IPS-20b (cell line): ENCODE results near the gene MDH1B.
A peak's percentile ranks its signal among the peaks of the same experiment; 100 is the strongest.

Experiments used
- H3K27ac ChIP-seq: one replicate; pipeline ENCODE4 v1.5.1; 2013; ENCODE audit warnings: low read length
- H3K27me3 ChIP-seq: 2 replicates; pipeline ENCODE4 v1.6.1; 2013; ENCODE audit warnings: mild to moderate bottlenecking, low read length, inconsistent platforms; ENCODE audit not compliant: insufficient read depth
- H3K36me3 ChIP-seq: 2 replicates; pipeline ENCODE4 v1.6.1; 2013; ENCODE audit warnings: low read depth, mild to moderate bottlenecking, inconsistent platforms, low read length, moderate library complexity; ENCODE audit not compliant: insufficient read depth
- H3K4me1 ChIP-seq: 2 replicates; pipeline ENCODE4 v1.6.1; 2013; ENCODE audit warnings: mild to moderate bottlenecking, control low read depth, inconsistent platforms, low read length, moderate library complexity; ENCODE audit not compliant: insufficient read depth
- H3K4me3 ChIP-seq: 2 replicates; pipeline ENCODE4 v1.5.1; 2013; ENCODE audit warnings: mild to moderate bottlenecking, low read length, inconsistent platforms
- H3K9ac ChIP-seq: 2 replicates; pipeline ENCODE4 v1.6.1; 2013; ENCODE audit warnings: low read depth, mild to moderate bottlenecking, inconsistent platforms, low read length, moderate library complexity
- H3K9me3 ChIP-seq: 2 replicates; pipeline ENCODE4 v1.6.1; 2013; ENCODE audit warnings: mild to moderate bottlenecking, low read depth, low read length, inconsistent platforms; ENCODE audit not compliant: insufficient read depth

The MDH1B gene

DNA sequence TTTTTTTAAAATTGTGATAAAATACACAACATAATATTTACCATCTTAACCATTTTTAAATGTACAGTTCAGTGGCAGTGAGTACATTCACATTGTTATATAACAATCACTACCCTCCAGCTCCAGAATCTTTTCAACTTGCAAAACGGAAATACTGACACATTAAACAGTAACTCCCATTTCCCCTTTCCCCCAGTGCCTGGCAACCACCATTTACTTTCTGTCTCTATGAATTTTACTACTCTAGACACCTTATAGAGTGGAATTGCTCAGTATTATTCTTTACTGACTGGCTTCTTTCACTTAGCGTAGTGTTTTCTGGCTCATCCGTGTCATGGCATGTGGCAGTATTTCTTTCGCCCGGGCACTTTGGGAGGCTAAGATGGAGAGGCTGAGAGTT is 32.9 kb upstream of the MDH1B start:
- Histone ChIP-seq H3K4me3 (no peak overlapping the region), H3K9ac (no peak overlapping the region), H3K36me3 (peaks cover 10% of the 10 kb centered on the region; the same call in 1 of the 2 replicates), H3K27me3 (no peaks in the 10 kb centered on the region), H3K4me1 (peaks cover 24% of the 10 kb centered on the region; the same call in 1 of the 2 replicates), H3K9me3 (no peaks in the 10 kb centered on the region), H3K27ac (no peak overlapping the region)

DNA sequence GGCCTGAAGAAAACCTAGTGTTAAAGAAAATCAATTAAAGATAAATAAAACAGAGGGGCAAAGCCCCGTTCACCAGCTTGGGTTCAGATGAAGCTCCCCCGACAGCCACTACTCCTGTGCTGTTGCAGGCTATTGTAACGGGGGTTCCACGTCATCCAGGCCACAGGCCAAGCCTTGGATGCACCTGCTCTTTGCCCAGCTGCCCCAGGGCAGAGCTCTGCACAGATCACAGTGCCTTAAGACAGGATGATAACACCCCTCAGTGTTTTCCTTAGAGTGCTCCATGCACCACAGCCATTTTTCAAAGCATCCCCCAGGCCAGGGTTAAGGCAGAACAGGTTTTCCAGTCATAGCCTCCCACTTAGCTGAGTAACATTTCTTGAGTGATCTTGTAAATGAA is 32.2 kb upstream of the MDH1B start:
- H3K9ac ChIP-seq: no peak overlapping the region
- H3K36me3 ChIP-seq: peaks cover 14% of the 10 kb centered on the region; the same call in 1 of the 2 replicates
- H3K9me3 ChIP-seq: no peaks in the 10 kb centered on the region
- peaks cover 21% of the 10 kb centered on the region; the same call in 1 of the 2 replicates for H3K4me1 ChIP-seq
- H3K27ac ChIP-seq: no peak overlapping the region
- H3K4me3 ChIP-seq: no peak overlapping the region
- H3K27me3 ChIP-seq: no peaks in the 10 kb centered on the region

DNA sequence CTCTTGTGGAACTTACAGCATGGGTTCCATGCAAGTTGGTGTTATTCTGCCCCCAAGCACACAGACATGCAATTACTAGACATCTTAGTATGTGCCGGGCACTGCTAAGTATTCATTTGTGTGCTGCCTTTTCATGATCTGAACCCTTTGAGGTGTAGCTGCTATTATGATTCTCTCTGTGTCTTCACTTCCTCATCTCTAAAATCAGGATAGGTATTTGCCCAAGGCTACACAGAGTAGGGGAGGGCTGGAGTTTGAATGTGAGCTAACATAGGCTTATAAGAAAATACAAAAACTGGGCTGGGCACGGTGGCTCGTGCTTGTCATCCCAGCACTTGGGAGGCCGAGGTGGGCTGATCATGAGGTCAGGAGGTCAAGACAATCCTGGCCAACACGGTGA is 27.5 kb upstream of the MDH1B start:
- Histone ChIP-seq H3K27me3 (no peaks in the 10 kb centered on the region), H3K4me3 (no peak overlapping the region), H3K4me1 (no peaks in the 10 kb centered on the region), H3K9ac (no peak overlapping the region), H3K27ac (no peak overlapping the region), H3K36me3 (peaks cover 61% of the 10 kb centered on the region), H3K9me3 (no peaks in the 10 kb centered on the region)

DNA sequence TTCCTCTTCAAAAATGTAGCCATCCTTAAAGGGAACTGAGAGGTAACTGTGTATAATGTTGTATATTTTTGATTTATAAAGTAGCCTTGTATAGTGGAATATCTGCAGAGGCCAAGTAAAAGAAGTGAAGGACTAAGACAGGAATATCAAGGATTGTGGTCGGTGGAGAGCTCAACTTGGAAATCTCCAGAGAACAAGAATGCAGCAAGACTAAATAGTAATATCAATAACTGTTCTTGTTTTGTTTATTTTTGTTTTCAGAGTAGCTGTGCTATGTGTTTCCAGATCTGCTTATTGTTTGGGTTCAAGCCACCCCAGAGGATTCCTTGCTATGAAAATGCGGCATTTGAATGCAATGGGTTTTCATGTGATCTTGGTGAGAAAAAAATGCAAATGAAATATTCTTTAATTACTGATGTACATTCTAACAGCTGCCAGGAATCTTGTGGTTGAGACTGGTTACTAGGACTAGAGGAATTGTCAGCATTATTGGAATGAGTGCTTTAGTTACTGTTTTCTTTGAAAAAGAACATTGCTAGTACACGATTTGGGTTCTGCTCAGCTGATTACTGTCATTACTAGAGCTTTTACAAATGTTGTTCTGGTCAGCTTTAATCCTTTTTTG is 25.3 kb upstream of the MDH1B start:
- Histone ChIP-seq H3K9ac (no peak overlapping the region), H3K4me3 (no peak overlapping the region), H3K27ac (no peak overlapping the region), H3K27me3 (no peaks in the 10 kb centered on the region), H3K36me3 (peaks cover 81% of the 10 kb centered on the region), H3K9me3 (no peaks in the 10 kb centered on the region), H3K4me1 (no peaks in the 10 kb centered on the region)

DNA sequence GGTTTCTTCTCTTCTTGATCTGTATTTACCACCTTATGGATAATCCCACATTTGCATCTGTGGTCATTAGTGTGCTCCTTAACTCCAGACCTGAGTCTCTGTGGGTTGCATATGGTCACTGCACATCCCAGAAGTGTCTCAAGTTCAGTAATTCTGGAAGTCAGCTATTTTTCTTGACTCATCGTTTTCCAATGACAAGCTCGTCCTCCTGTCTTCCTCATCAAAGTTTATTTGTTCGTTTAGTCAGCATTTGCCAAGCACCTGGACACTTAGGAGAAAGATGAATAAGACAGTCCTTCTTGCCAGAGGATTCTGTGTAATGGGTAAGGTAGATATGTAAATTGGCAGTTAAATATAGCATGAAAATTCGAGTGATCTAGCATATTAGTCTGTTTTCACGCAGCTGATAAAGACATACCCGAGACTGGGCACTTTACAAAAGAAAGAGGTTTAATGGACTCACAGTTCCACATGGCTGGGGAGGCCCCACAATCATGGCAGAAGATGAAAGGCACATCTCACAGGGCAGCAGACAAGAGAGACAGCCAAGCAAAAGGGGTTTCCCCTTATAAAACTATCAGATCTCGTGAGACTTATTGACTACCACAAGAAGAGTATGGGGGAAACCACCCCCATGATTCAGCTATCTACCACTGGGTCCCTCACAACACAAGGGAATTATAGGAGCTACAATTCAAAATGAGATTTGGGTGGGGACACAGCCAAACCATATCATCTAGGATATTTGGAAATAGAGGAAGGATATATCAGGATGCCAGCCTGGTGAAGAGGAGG is 19.6 kb upstream of the MDH1B start:
- Histone ChIP-seq H3K9me3 (no peaks in the 10 kb centered on the region), H3K4me1 (no peaks in the 10 kb centered on the region), H3K4me3 (no peak overlapping the region), H3K9ac (no peak overlapping the region), H3K27me3 (no peaks in the 10 kb centered on the region), H3K36me3 (peaks cover 76% of the 10 kb centered on the region), H3K27ac (no peak overlapping the region)

DNA sequence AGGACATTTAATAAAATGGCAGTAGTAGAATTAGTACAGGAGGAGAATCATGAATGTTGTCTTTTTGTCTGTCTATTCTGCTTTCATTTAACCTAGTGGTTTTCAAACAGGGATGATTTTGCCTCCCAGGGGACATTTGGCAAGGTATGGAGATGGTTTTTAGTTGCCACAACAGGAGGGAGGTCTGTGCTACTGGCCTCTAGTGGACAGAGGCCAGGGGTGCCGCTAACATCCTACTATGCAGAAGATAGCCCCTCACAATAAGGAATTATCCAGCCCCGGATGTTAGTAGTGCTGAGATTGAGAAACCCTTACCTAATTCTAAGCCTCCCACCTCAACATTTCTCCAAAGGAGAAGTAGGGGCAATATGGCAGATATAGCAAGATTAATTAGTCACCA is 18.6 kb upstream of the MDH1B start:
- peaks cover 76% of the 10 kb centered on the region for H3K36me3 ChIP-seq

DNA sequence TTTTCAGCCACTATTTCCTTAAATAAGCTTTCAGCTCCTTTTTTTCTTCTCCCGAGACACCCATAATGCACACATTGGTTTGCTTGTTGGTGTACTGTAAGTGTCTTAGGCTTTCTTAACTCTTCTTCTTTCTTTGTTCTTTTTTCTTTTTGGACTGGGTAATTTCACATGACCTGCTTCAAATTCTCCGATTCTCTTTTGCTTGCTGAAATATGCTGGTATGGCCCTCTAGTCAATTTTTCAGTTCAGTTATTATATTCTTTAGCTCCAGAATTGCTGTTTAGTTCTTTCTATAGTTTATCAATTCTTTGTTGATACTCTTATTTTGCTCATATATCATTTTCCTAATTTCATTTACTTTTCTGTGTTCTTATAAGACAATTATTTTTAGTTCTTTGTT is 15.5 kb upstream of the MDH1B start:
- Histone ChIP-seq H3K36me3 (peaks cover 66% of the 10 kb centered on the region), H3K27me3 (no peaks in the 10 kb centered on the region), H3K4me1 (no peaks in the 10 kb centered on the region), H3K9ac (no peak overlapping the region), H3K9me3 (peaks cover 10% of the 10 kb centered on the region; the same call in 1 of the 2 replicates), H3K27ac (no peak overlapping the region), H3K4me3 (no peak overlapping the region)

More for the DNA sequence above, 18.6 kb upstream of the MDH1B start:
- Histone ChIP-seq H3K27me3 (no peaks in the 10 kb centered on the region), H3K4me3 (no peak overlapping the region), H3K4me1 (no peaks in the 10 kb centered on the region), H3K27ac (no peak overlapping the region), H3K9ac (no peak overlapping the region), H3K9me3 (no peaks in the 10 kb centered on the region)

DNA sequence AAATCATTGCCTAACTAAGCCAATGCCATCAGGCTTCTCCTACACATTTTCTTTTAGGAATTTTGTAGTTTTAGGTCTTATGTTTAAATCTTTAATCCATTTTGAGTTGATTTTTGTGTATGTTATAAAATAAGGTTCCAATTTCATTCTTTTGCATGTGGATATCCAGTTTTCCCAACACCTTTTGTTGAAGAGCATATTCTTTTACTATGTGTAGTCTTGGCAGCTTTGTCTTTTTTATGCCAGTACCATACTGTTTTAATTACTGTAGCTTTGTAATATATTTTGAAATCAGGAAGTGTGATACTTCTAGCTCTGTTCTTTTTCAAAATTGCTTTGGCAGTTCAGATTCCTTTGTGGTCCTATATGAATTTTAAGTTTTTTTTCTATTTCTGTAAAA is 11.3 kb upstream of the MDH1B start:
- Histone ChIP-seq H3K4me1 (no peaks in the 10 kb centered on the region), H3K36me3 (peaks cover 77% of the 10 kb centered on the region), H3K4me3 (no peak overlapping the region), H3K9ac (no peak overlapping the region), H3K27me3 (no peaks in the 10 kb centered on the region), H3K9me3 (peaks cover 11% of the 10 kb centered on the region; the same call in 1 of the 2 replicates), H3K27ac (no peak overlapping the region)

DNA sequence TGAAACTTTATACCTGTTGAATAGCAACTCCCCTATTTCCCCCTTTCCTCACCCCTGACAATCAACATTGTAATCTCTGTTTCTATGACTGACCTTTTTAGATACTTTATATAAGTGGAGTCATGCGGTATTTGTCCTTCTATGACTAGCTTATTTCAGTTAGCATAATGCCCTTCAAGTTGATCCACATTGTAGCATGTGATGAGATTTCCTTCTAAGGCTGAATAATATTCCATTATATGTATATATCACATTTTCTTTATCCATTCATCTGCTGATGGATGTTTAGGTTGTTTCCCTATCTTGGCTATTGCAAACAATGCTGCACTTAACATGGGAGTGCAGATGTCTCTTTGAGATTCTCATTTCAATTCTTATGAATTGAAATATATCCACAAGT is 9.7 kb upstream of the MDH1B start:
- Histone ChIP-seq H3K4me1 (no peaks in the 10 kb centered on the region), H3K27ac (no peak overlapping the region), H3K9ac (no peak overlapping the region), H3K4me3 (no peak overlapping the region), H3K27me3 (no peaks in the 10 kb centered on the region), H3K9me3 (peaks cover 11% of the 10 kb centered on the region; the same call in 1 of the 2 replicates), H3K36me3 (peaks cover 85% of the 10 kb centered on the region)

DNA sequence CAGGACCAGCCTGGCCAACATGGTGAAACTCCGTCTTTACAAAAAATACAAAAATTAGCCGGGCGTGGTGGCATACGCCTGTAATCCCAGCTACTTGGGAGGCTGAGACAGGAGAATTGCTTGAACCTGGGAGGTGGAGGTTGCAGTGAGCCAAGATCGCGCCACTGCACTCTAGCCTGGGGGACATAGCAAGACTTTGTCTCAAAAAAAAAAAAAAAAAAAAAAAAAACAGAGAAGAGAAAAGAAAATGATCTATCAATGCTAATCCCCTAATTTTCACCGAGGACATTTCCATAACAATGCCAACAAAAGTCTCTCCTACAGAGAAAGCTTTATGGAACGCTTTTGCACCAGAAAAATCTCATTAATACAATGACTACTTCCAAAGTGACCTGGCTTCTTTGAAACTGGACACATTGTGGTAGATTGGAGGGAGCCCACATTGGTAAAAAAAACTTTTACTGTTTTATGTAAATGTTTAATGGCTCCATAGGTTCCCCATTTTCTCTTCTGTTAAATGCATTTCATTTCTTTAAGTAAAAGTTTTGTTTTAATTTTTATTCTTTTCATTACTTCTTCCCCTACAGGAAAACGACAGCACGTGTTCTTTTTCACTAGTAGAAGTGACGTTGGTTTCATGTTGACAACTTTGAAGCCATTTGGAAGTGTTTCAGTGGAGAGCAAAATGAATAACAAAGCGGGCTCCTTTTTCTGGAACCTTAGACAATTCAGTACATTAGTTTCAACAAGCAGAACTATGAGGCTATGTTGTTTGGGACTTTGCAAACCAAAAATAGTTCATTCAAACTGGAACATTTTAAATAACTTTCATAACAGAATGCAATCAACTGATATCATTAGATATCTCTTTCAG is 1.2 kb upstream of the MDH1B start:
- peaks cover 18% of the 10 kb centered on the region; the same call in 1 of the 2 replicates for H3K27me3 ChIP-seq
- no peaks in the 10 kb centered on the region for H3K9me3 ChIP-seq
- H3K4me3 ChIP-seq: peak overlapping the region; percentile 94
- no peak overlapping the region for H3K27ac ChIP-seq
- H3K9ac ChIP-seq: peak overlapping the region; percentile 96
- peaks cover 7% of the 10 kb centered on the region; the same call in 1 of the 2 replicates for H3K4me1 ChIP-seq
- peaks cover 41% of the 10 kb centered on the region for H3K36me3 ChIP-seq

DNA sequence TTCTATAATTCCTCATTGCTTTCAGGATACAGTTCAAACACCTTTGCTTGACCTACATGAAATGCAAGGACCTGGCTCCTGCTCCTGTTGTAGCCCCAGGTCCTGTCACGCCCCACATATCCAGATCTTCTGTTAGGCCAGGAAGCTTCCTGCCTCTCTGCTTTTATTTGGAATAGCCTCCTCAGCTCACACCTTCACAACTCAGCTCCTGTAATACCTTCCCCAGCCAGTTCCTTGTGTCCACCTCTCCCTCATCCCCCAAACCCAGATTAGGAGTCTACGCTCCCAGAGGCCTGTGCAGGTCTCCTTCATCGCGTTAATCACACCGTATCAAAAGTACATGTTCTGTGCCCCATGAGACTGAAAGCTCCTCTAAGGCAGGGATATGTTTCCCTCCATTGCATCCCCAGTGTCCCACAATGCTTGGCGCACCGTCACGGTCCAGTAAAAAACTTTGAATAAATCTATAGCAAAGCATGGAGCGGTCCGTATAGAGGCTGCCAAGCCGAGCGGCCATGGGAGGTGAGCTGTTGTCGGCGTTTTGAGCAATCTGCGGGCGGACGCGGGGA is 371 bp downstream of the MDH1B start:
- H3K36me3 ChIP-seq: peaks cover 29% of the 10 kb centered on the region

More for the DNA sequence above, 371 bp downstream of the MDH1B start:
- Histone ChIP-seq H3K27ac (no peak overlapping the region), H3K27me3 (peaks cover 18% of the 10 kb centered on the region; the same call in 1 of the 2 replicates), H3K9me3 (no peaks in the 10 kb centered on the region), H3K4me1 (peaks cover 7% of the 10 kb centered on the region; the same call in 1 of the 2 replicates), H3K4me3 (peak overlapping the region; percentile 94), H3K9ac (peak overlapping the region; percentile 96; the same call in 1 of the 2 replicates)
